ENCODE results near the gene THAP10. TPM values are rescaled to one million over a fixed set of nuclear protein-coding genes. Genes with fewer than 3 reads are reported as not detected.

THAP10 gene
- total RNA-seq, 1 experiment from 2014 or later, result 5.9 TPM

DNA sequence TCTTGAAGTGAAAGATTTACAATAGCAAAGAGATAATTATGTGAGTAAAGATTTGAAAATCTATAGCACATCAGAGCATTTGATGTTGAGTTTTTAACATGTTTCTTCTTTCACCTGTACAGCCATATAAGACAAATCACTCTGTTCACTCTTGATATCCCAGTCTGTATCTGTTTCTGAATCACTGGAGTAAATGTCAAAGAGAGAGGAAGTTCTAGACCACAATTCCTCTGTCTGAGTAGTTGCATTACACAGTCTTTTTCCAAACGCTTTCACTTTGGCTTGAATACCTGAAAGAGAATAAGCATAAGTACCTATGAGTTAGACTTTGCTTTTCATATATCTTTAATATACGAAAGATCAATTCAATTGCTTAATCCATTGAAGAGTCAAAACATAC, 9.9 kb downstream of the THAP10 start:
- Histone ChIP-seq H4K20me1 (ENCODE audit: low read length) (no peaks in the 10 kb centered on the region), H3K27me3 (ENCODE audit: low read length) (no peaks in the 10 kb centered on the region), H3F3A (ENCODE audit: low read length, unreplicated experiment) (no peaks in the 10 kb centered on the region), H3K9me2 (replicated peaks; ENCODE audit: low read length) (no peaks in the 10 kb centered on the region), H3K79me2 (ENCODE audit: low read length) (no peaks in the 10 kb centered on the region), H3K4me3 (ENCODE audit: low read length) (no peak overlapping the region), H3K9me3 (ENCODE audit: low read length) (no peaks in the 10 kb centered on the region), H3K4me1 (ENCODE audit: insufficient read depth, low read length) (peaks cover 18% of the 10 kb centered on the region), H3K36me3 (ENCODE audit: low read depth, low read length) (no peaks in the 10 kb centered on the region), H3K27ac (ENCODE audit: low read length) (no peak overlapping the region), H3K9ac (ENCODE audit: low read length) (no peak overlapping the region), H3K4me2 (ENCODE audit: low read length) (no peak overlapping the region), H2AFZ (ENCODE audit: low read length) (no peak overlapping the region)
- no peak for TF ChIP-seq EZH2 (IDR thresholded peaks at IDR 0.05; ENCODE audit: low read length, unreplicated experiment)
- no peak for TF ChIP-seq EZH2phosphoT487 (IDR thresholded peaks at IDR 0.05; ENCODE audit: borderline replicate concordance, low read length)
- TF ChIP-seq CTCF (conservative IDR thresholded peaks at IDR 0.05; ENCODE audit: low read depth, low read length), result no peak
- ChIA-PET POLR2A (ENCODE audit: unreplicated experiment) (no interaction called here), CTCF (no interaction called here)
- no peak for ATAC-seq
- intact Hi-C loops (cut with micrococcal nuclease), result no loop called here
- DNase-seq, result no peak
- BruUV-seq (replicated peaks), result no TSS peak

DNA sequence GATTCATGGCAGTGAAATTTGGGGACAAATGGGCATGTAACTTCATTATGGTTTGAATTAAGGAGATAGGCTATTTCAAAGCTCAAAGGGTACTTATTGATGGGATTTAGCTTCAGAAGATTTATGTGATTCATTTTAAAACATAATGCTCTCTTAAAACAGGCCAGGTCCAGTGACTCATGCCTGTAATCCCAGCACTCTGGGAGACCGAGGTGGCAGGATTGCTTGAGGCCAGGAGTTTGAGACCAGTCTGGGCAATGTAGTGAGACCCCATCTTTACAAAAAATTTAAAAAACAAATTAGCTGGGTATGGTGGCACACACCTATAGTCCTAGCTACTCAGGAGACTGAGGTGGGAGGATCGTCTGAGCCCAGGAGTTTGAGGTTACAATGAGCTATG, 11.5 kb downstream of the THAP10 start:
- Histone ChIP-seq H3K9ac (ENCODE audit: low read length) (no peak overlapping the region), H3K9me3 (ENCODE audit: low read length) (no peaks in the 10 kb centered on the region), H3K79me2 (ENCODE audit: low read length) (no peaks in the 10 kb centered on the region), H3K27ac (ENCODE audit: low read length) (no peak overlapping the region), H4K20me1 (ENCODE audit: low read length) (no peaks in the 10 kb centered on the region), H3K4me2 (ENCODE audit: low read length) (no peak overlapping the region), H3K36me3 (ENCODE audit: low read depth, low read length) (no peaks in the 10 kb centered on the region), H3K27me3 (ENCODE audit: low read length) (no peaks in the 10 kb centered on the region), H3K4me1 (ENCODE audit: insufficient read depth, low read length) (peaks cover 18% of the 10 kb centered on the region), H3K9me2 (replicated peaks; ENCODE audit: low read length) (no peaks in the 10 kb centered on the region), H3K4me3 (ENCODE audit: low read length) (no peak overlapping the region), H2AFZ (ENCODE audit: low read length) (no peak overlapping the region), H3F3A (ENCODE audit: low read length, unreplicated experiment) (no peaks in the 10 kb centered on the region)
- intact Hi-C loops (cut with micrococcal nuclease), result no loop called here
- ChIA-PET CTCF (no interaction called here), POLR2A (ENCODE audit: unreplicated experiment) (no interaction called here)
- BruUV-seq (replicated peaks), result no TSS peak
- no peak for ATAC-seq
- DNase-seq, result peak; percentile 28
- TF ChIP-seq EZH2phosphoT487 (IDR thresholded peaks at IDR 0.05; ENCODE audit: borderline replicate concordance, low read length) (no peak), EZH2 (IDR thresholded peaks at IDR 0.05; ENCODE audit: low read length, unreplicated experiment) (no peak), CTCF (conservative IDR thresholded peaks at IDR 0.05; ENCODE audit: low read depth, low read length) (no peak)

DNA sequence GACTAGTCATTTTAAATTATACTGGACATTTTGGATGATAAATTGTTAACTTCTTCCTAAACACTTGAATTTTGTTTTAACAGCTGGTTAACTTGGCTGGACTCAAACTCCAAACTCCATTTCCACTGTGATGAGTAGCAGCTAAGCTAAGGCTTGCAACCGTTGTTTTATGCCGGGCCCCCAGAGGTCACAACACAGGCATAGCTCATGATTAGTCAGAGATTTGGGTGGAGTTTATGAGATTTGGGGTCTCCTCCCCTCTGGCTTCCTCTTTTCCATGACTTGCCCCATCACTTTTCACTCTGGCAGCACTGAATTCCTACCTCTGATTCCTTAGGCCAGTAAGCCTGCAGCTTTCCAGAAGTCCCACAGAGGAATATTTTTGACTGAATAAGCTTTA, 12.8 kb downstream of the THAP10 start:
- Histone ChIP-seq H2AFZ (ENCODE audit: low read length) (no peak overlapping the region), H3K79me2 (ENCODE audit: low read length) (no peaks in the 10 kb centered on the region), H3K36me3 (ENCODE audit: low read depth, low read length) (no peaks in the 10 kb centered on the region), H3K4me2 (ENCODE audit: low read length) (peak overlapping the region; percentile 46), H3K4me3 (ENCODE audit: low read length) (no peak overlapping the region), H3K27me3 (ENCODE audit: low read length) (no peaks in the 10 kb centered on the region), H3K9me2 (replicated peaks; ENCODE audit: low read length) (no peaks in the 10 kb centered on the region), H3K4me1 (ENCODE audit: insufficient read depth, low read length) (peaks cover 23% of the 10 kb centered on the region), H3K9ac (ENCODE audit: low read length) (no peak overlapping the region), H3F3A (ENCODE audit: low read length, unreplicated experiment) (no peaks in the 10 kb centered on the region), H4K20me1 (ENCODE audit: low read length) (no peaks in the 10 kb centered on the region), H3K9me3 (ENCODE audit: low read length) (no peaks in the 10 kb centered on the region), H3K27ac (ENCODE audit: low read length) (no peak overlapping the region)
- intact Hi-C loops (cut with micrococcal nuclease), result loop anchor here (5.0 to 10.0 kb wide), 2 partner anchors 115 to 202 kb away; partner anchors contain the start of gene UACA
- POLR2A ChIA-PET (ENCODE audit: unreplicated experiment), result interaction anchor here (0.8 kb wide), 1 partner anchor 27 kb away, joined by 3 read pairs; no protein-coding TSS in a partner anchor
- DNase-seq, result peak; percentile 46
- TF ChIP-seq EZH2phosphoT487 (IDR thresholded peaks at IDR 0.05; ENCODE audit: borderline replicate concordance, low read length), result no peak
- no peak for TF ChIP-seq EZH2 (IDR thresholded peaks at IDR 0.05; ENCODE audit: low read length, unreplicated experiment)
- no peak for TF ChIP-seq CTCF (conservative IDR thresholded peaks at IDR 0.05; ENCODE audit: low read depth, low read length)
- no TSS peak for BruUV-seq (replicated peaks)
- CTCF ChIA-PET, result no interaction called here
- no peak; the same call in 1 of the 2 replicates for ATAC-seq
